K562 (cell line): ENCODE data around the gene GTPBP2. TPM values are rescaled to one million over a fixed set of nuclear protein-coding genes. Genes with fewer than 3 reads are reported as not detected.

Experiments
- BHLHE40 ChIP-seq: IDR thresholded peaks from 2 replicates; pipeline ENCODE4 v1.6.1; 2011; ENCODE audit warnings: low read length, improper control_type of control experiment
- E2F4 ChIP-seq: sonication (generic); formaldehyde crosslinking; IDR thresholded peaks from 2 replicates; pipeline ENCODE4 v1.8.0; 2022; ENCODE audit warnings: mild to moderate bottlenecking, low read depth, missing genetic modification reagents
- FIP1L1 ChIP-seq: fragments of 200-400 bp; formaldehyde crosslinking; IDR thresholded peaks from 2 replicates; pipeline ENCODE4 v1.6.1; 2018; ENCODE audit warnings: mild to moderate bottlenecking, low read depth, low read length; ENCODE audit not compliant: poor library complexity, severe bottlenecking
- FOXK1 ChIP-seq: sonication (generic); formaldehyde crosslinking; IDR thresholded peaks from 2 replicates; pipeline ENCODE4 v1.8.0; 2022; ENCODE audit warnings: missing genetic modification reagents, mild to moderate bottlenecking, borderline replicate concordance
- GABPB2 ChIP-seq: fragments of 250-450 bp; sonication (Bioruptor Pico); conservative IDR thresholded peaks from 2 replicates; pipeline ENCODE4 v1.5.1; 2021; ENCODE audit warnings: mild to moderate bottlenecking
- GATA2 ChIP-seq: sonication (generic); formaldehyde crosslinking; IDR thresholded peaks from 2 replicates; pipeline ENCODE4 v1.4.0; 2020; ENCODE audit warnings: mild to moderate bottlenecking, missing genetic modification reagents
- MAFG ChIP-seq: fragments of 450-650 bp; conservative IDR thresholded peaks from 2 replicates; pipeline ENCODE4 v1.6.1; 2016; ENCODE audit warnings: missing genetic modification characterization, missing compliant biosample characterization
- NR2C1 ChIP-seq, 2 experiments: fragments of 450-650 bp; IDR thresholded peaks; 2 replicates each; pipeline ENCODE4 v1.6.1; 2017; ENCODE audit warnings: mild to moderate bottlenecking in 2 of 2, antibody characterized with exemption in 1 of 2, inconsistent platforms in 1 of 2, missing compliant biosample characterization in 1 of 2, missing genetic modification characterization in 1 of 2
- PTBP1 ChIP-seq: fragments of 200-400 bp; formaldehyde crosslinking; IDR thresholded peaks from 2 replicates; pipeline ENCODE4 v1.6.1; 2017; ENCODE audit warnings: low read depth, low read length
- RBM22 ChIP-seq: fragments of 200-400 bp; formaldehyde crosslinking; IDR thresholded peaks from 2 replicates; pipeline ENCODE4 v1.6.1; 2018; ENCODE audit warnings: low read length, low read depth; ENCODE audit not compliant: poor library complexity, severe bottlenecking
- TAF9B ChIP-seq: fragments of 450-650 bp; IDR thresholded peaks from 2 replicates; pipeline ENCODE4 v1.6.1; 2018; ENCODE audit warnings: mild to moderate bottlenecking; ENCODE audit not compliant: partially characterized antibody
- UBTF ChIP-seq, 2 experiments: IDR thresholded peaks; 2 replicates each; pipeline ENCODE4 v1.6.1; 2012; ENCODE audit warnings: improper control_type of control experiment in 2 of 2, low read depth in 2 of 2, low read length in 2 of 2, borderline replicate concordance in 1 of 2
- ZBTB8A ChIP-seq: fragments of 450-650 bp; IDR thresholded peaks from 2 replicates; pipeline ENCODE4 v1.6.1; 2018; ENCODE audit warnings: mild to moderate bottlenecking, moderate library complexity; ENCODE audit not compliant: partially characterized antibody
- ZNF280A ChIP-seq: fragments of 450-650 bp; IDR thresholded peaks from 2 replicates; pipeline ENCODE4 v1.6.1; 2018; ENCODE audit warnings: mild to moderate bottlenecking, low read depth; ENCODE audit not compliant: partially characterized antibody
- ZNF699 ChIP-seq: fragments of 250-450 bp; sonication (Bioruptor Pico); IDR thresholded peaks from 2 replicates; pipeline ENCODE4 v1.8.0; 2021; ENCODE audit warnings: mild to moderate bottlenecking, moderate library complexity; ENCODE audit not compliant: insufficient replicate concordance
- polyA plus RNA-seq, 8 experiments: library from polyadenylated mRNA; depleted of rRNA in 4 of 8; stranded (reverse) in 5 of 8; unstranded in 3 of 8; fragments of >200 nt; fragmentation: Nextera tagmentation in 2 of 8; fragmentation: Illumina TruSeq in 1 of 8; extraction: Ambion mirVana in 2 of 8; extraction: Trizol in 1 of 8; gene quantifications; 2 replicates each; pipeline versions ENCODE4 v1.2.1 to v1.2.3, GENCODE V29; 2011 to 2014; ENCODE audit warnings: inconsistent platforms in 1 of 8, missing spikeins in 1 of 8
- total RNA-seq, 7 experiments: library from RNA; depleted of rRNA in 6 of 7; stranded (reverse); fragments of >200 nt in 6 of 7; fragmentation: Illumina TruSeq in 2 of 7; extraction: Trizol in 2 of 7; gene quantifications; 2 replicates each; pipeline versions ENCODE4 v1.2.1 to v1.2.3, GENCODE V29; 2011 to 2021; ENCODE audit warnings: low replicate concordance in 1 of 7

The GTPBP2 gene
- total and polyA plus RNA-seq, 9 of the 15 experiments (the other 6 are each of a cell fraction or from before 2014, with no cell fraction given), result 48.4 to 196 (median 111) TPM

- TF ChIP-seq TAF9B, result no peak
- peak; percentile 16; the same call in 1 of the 2 replicates for TF ChIP-seq GATA2 (CRISPR knock-in tag)
- TF ChIP-seq UBTF (IDR thresholded peaks at IDR 0.05; ENCODE audit: borderline replicate concordance in 1 of 2, low read depth in 2 of 2, low read length in 2 of 2), result no peak; a peak in 1 of 4 replicates
- TF ChIP-seq MAFG (tag), result no peak
- peak; percentile 86; the same call in 1 of the 2 replicates for TF ChIP-seq PTBP1
- TF ChIP-seq RBM22, result no peak
- TF ChIP-seq BHLHE40, result peak; percentile 26
- no peak for TF ChIP-seq FIP1L1
- no peak for TF ChIP-seq ZNF280A
- TF ChIP-seq ZBTB8A, result no peak
- TF ChIP-seq NR2C1 (IDR thresholded peaks at IDR 0.05), result no peak
- TF ChIP-seq NR2C1 (tag; IDR thresholded peaks at IDR 0.05), result peak; percentile 80
- TF ChIP-seq FOXK1 (CRISPR knock-in tag), result peak; percentile 17; the same call in 1 of the 2 replicates
- no peak for TF ChIP-seq ZNF699
- no peak for TF ChIP-seq E2F4 (CRISPR knock-in tag)
- TF ChIP-seq GABPB2 (CRISPR knock-in tag), result no peak
These were observed 6.6 kb upstream of the GTPBP2 start, which contains the start of gene MAD2L1BP (continued) for GRCh38 chr6:43635387-43636307.
